Osteocyte (in vitro differentiated cells): ENCODE results near the gene B3GNT2. TPM values are rescaled to one million over a fixed set of nuclear protein-coding genes. Genes with fewer than 3 reads are reported as not detected.

ENCODE experiments used
- DNase-seq: peaks from one replicate; pipeline ENCODE4 v3.0.0; 2021; ENCODE audit warnings: mixed read lengths; ENCODE audit not compliant: unreplicated experiment; ENCODE audit errors: extremely low spot score
- H3K27ac Mint-ChIP-seq: one replicate; pipeline ENCODE4 v1.8.0; 2021; ENCODE audit warnings: mild to moderate bottlenecking, mixed read lengths; ENCODE audit not compliant: unreplicated experiment
- H3K27me3 Mint-ChIP-seq: one replicate; pipeline ENCODE4 v1.8.0; 2021; ENCODE audit warnings: mixed read lengths; ENCODE audit not compliant: unreplicated experiment
- H3K36me3 Mint-ChIP-seq: one replicate; pipeline ENCODE4 v1.8.0; 2021; ENCODE audit warnings: mixed read lengths; ENCODE audit not compliant: unreplicated experiment
- H3K4me1 Mint-ChIP-seq: one replicate; pipeline ENCODE4 v1.8.0; 2021; ENCODE audit warnings: mixed read lengths; ENCODE audit not compliant: unreplicated experiment
- H3K4me3 Mint-ChIP-seq: one replicate; pipeline ENCODE4 v1.8.0; 2021; ENCODE audit warnings: mild to moderate bottlenecking, moderate library complexity, mixed read lengths; ENCODE audit not compliant: unreplicated experiment
- H3K9me3 Mint-ChIP-seq: one replicate; pipeline ENCODE4 v1.8.0; 2021; ENCODE audit warnings: mixed read lengths; ENCODE audit not compliant: unreplicated experiment
- CTCF ChIP-seq: fragments of 200-600 bp; sonication (generic); IDR thresholded peaks from 2 replicates; pipeline ENCODE4 v1.5.0; 2021; ENCODE audit warnings: antibody characterized with exemption, mild to moderate bottlenecking, moderate library complexity
- total RNA-seq: library from RNA; stranded (reverse); gene quantifications from 2 replicates; pipeline ENCODE4 v1.2.1, GENCODE V29; 2021

B3GNT2 gene
- total RNA-seq, 1 donor from 2014 or later, result 7.9 TPM

GRCh38 chr2:62207491-62207890, 11.6 kb downstream of the B3GNT2 start:
- Mint-ChIP-seq H3K27me3 (no peaks in the 10 kb centered on the region), H3K4me1 (peaks cover 9% of the 10 kb centered on the region), H3K4me3 (no peak overlapping the region), H3K9me3 (peaks cover 6% of the 10 kb centered on the region), H3K27ac (no peak overlapping the region), H3K36me3 (peaks cover 6% of the 10 kb centered on the region)
- no peak for TF ChIP-seq CTCF
- no peak for DNase-seq

- Mint-ChIP-seq H3K4me1 (peaks cover 9% of the 10 kb centered on the region), H3K27me3 (no peaks in the 10 kb centered on the region), H3K36me3 (peaks cover 6% of the 10 kb centered on the region), H3K27ac (no peak overlapping the region), H3K4me3 (no peak overlapping the region), H3K9me3 (peaks cover 6% of the 10 kb centered on the region)
- no peak for DNase-seq
- TF ChIP-seq CTCF, result no peak
Measured at GRCh38 chr2:62208074-62208757, 12.3 kb downstream of the B3GNT2 start.

- Mint-ChIP-seq H3K4me3 (no peak overlapping the region), H3K27ac (no peak overlapping the region), H3K9me3 (peaks cover 6% of the 10 kb centered on the region), H3K36me3 (peaks cover 6% of the 10 kb centered on the region), H3K4me1 (peaks cover 12% of the 10 kb centered on the region), H3K27me3 (no peaks in the 10 kb centered on the region)
- no peak for TF ChIP-seq CTCF
- DNase-seq, result no peak
Measured at GRCh38 chr2:62208758-62209114, 12.8 kb downstream of the B3GNT2 start.

- peaks cover 12% of the 10 kb centered on the region for H3K4me1 Mint-ChIP-seq
Measured at GRCh38 chr2:62209427-62209991, 13.6 kb downstream of the B3GNT2 start.

More at GRCh38 chr2:62209427-62209991, 13.6 kb downstream of the B3GNT2 start:
- TF ChIP-seq CTCF, result no peak
- Mint-ChIP-seq H3K9me3 (peaks cover 6% of the 10 kb centered on the region), H3K27ac (no peak overlapping the region), H3K36me3 (peaks cover 6% of the 10 kb centered on the region), H3K4me3 (no peak overlapping the region), H3K27me3 (no peaks in the 10 kb centered on the region)
- no peak for DNase-seq
